HCT116 (cell line): ENCODE measurements around the gene FUT6.

Experiments used
- CBX3 ChIP-seq: IDR thresholded peaks from 2 replicates; pipeline ENCODE4 v1.6.1; 2012; ENCODE audit warnings: low read depth
- CTCF ChIP-seq, 3 experiments: fragments of 200-600 bp in 1 of 3; sonication (generic) in 1 of 3; IDR thresholded peaks in 2 of 3; conservative IDR thresholded peaks in 1 of 3; 2 replicates each; pipeline ENCODE4 v1.5.1; 2012 to 2017; ENCODE audit warnings: low read depth in 2 of 3, low read length in 2 of 3, antibody characterized with exemption in 1 of 3, borderline replicate concordance in 1 of 3, control low read depth in 1 of 3, mild to moderate bottlenecking in 1 of 3, mixed read lengths in 1 of 3, mixed run types in 1 of 3, moderate library complexity in 1 of 3; ENCODE audit not compliant: insufficient read depth in 1 of 3
- EZH2phosphoT487 ChIP-seq: fragments of 200-600 bp; IDR thresholded peaks from 2 replicates; pipeline ENCODE4 v1.6.1; 2018; ENCODE audit warnings: antibody characterized with exemption, borderline replicate concordance
- POLR2A ChIP-seq: IDR thresholded peaks from 2 replicates; pipeline ENCODE4 v1.7.0; 2011; ENCODE audit warnings: borderline replicate concordance; ENCODE audit not compliant: insufficient read depth, insufficient read length; ENCODE audit errors: extremely low read depth
- POLR2AphosphoS5 ChIP-seq: IDR thresholded peaks from 2 replicates; pipeline ENCODE4 v1.6.1; 2011; ENCODE audit warnings: mild to moderate bottlenecking, low read depth, low read length, moderate library complexity
- ZFX ChIP-seq: fragments of 450-650 bp; IDR thresholded peaks from 2 replicates; pipeline ENCODE4 v1.6.1; 2017
- ZNF274 ChIP-seq: fragments of 200-500 bp; sonication (Bioruptor generic); IDR thresholded peaks from 2 replicates; pipeline ENCODE4 v1.6.1; 2014; ENCODE audit warnings: mild to moderate bottlenecking, low read depth, low read length, inconsistent platforms
- TF ChIP-seq, protein P1 (sequence below): IDR thresholded peaks from 2 replicates; pipeline ENCODE4 v1.6.1; 2012; ENCODE audit warnings: low read depth
- TF ChIP-seq, protein P2 (sequence below): IDR thresholded peaks from 2 replicates; pipeline ENCODE4 v1.6.1; 2012

DNA sequence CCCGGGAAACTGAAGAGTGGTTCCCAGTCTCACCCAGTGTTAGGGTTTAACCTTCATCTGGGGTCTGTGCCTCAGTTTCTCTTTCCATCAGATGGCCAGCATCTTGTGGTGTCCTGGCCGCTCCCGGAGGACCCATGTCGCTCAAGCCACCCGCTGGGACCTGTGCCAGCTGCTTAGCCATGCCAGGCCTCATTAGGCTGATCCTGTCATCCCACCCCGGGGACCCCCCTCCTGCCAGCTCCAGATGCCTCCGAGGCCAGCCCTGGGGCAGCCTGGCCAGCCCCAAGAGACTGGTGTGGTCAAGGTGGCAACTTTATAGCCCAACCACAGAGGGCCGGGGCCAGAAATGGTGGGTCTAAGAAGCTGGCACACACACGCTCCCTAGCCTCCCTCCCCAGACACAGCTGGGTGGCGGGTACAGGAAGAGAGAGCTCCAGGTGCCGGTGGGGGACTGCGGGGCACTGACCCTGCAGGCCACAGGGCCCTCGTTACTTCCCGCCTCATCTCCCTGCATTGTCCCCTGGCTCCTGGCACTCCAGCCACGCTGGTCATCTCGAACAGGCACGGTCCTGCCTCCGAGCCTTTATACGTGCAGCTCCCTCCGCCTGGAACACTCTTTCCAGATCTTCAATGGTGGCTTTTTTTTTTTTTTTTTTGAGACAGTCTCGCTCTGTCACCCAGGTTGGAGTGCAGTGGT, 31.2 kb downstream of the FUT6 start:
- TF ChIP-seq CTCF (IDR thresholded peaks at IDR 0.05 in 2 of 3, conservative IDR thresholded peaks at IDR 0.05 in 1 of 3; ENCODE audit: borderline replicate concordance in 1 of 3, insufficient read depth in 1 of 3, low read depth in 2 of 3, low read length in 2 of 3) (no peak), ZFX (no peak), ZNF274 (no peak), CBX3 (no peak), EZH2phosphoT487 (no peak), POLR2AphosphoS5 (no peak), POLR2A (no peak)
- TF ChIP-seq, protein P1, sequence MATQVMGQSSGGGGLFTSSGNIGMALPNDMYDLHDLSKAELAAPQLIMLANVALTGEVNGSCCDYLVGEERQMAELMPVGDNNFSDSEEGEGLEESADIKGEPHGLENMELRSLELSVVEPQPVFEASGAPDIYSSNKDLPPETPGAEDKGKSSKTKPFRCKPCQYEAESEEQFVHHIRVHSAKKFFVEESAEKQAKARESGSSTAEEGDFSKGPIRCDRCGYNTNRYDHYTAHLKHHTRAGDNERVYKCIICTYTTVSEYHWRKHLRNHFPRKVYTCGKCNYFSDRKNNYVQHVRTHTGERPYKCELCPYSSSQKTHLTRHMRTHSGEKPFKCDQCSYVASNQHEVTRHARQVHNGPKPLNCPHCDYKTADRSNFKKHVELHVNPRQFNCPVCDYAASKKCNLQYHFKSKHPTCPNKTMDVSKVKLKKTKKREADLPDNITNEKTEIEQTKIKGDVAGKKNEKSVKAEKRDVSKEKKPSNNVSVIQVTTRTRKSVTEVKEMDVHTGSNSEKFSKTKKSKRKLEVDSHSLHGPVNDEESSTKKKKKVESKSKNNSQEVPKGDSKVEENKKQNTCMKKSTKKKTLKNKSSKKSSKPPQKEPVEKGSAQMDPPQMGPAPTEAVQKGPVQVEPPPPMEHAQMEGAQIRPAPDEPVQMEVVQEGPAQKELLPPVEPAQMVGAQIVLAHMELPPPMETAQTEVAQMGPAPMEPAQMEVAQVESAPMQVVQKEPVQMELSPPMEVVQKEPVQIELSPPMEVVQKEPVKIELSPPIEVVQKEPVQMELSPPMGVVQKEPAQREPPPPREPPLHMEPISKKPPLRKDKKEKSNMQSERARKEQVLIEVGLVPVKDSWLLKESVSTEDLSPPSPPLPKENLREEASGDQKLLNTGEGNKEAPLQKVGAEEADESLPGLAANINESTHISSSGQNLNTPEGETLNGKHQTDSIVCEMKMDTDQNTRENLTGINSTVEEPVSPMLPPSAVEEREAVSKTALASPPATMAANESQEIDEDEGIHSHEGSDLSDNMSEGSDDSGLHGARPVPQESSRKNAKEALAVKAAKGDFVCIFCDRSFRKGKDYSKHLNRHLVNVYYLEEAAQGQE: no peak
- TF ChIP-seq, protein P2, sequence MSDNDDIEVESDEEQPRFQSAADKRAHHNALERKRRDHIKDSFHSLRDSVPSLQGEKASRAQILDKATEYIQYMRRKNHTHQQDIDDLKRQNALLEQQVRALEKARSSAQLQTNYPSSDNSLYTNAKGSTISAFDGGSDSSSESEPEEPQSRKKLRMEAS: no peak
